Erythroblast (primary cell): ENCODE data around the gene URB2.

Experiments
- DNase-seq, 2 experiments: peaks; one replicate each; lab custom pipeline; 2025; lab: John Stamatoyannopoulos, UW
- GATA1 ChIP-seq: IDR thresholded peaks from 2 replicates; pipeline ENCODE4 v1.6.1; 2011; ENCODE audit warnings: low read depth, mild to moderate bottlenecking, control low read depth, low read length, moderate library complexity
- POLR2A ChIP-seq: IDR thresholded peaks from 2 replicates; pipeline ENCODE4 v1.6.1; 2011; ENCODE audit warnings: mild to moderate bottlenecking, low read length

Gene URB2

DNA sequence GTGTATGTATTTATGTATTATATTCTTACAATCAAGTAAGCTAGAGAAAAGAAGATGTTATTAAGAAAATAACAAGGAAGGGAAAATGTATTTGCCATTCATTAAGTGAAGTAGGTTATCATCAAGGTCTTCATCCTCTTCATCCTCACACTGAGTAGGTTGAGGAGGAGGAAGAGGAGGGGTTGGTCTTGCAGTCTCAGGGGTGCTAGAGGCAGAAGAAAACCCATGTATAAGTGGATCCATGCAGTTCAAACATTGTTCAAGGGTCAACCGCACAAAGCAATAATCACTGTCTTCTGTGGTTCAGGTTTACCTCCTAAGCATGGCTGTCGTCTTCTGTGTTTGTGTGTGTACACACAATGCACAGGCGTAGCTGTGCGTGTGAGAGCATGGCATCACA is 16.9 kb downstream of the URB2 start:
- DNase-seq: no peak
- TF ChIP-seq POLR2A: no peak
- TF ChIP-seq GATA1: no peak

DNA sequence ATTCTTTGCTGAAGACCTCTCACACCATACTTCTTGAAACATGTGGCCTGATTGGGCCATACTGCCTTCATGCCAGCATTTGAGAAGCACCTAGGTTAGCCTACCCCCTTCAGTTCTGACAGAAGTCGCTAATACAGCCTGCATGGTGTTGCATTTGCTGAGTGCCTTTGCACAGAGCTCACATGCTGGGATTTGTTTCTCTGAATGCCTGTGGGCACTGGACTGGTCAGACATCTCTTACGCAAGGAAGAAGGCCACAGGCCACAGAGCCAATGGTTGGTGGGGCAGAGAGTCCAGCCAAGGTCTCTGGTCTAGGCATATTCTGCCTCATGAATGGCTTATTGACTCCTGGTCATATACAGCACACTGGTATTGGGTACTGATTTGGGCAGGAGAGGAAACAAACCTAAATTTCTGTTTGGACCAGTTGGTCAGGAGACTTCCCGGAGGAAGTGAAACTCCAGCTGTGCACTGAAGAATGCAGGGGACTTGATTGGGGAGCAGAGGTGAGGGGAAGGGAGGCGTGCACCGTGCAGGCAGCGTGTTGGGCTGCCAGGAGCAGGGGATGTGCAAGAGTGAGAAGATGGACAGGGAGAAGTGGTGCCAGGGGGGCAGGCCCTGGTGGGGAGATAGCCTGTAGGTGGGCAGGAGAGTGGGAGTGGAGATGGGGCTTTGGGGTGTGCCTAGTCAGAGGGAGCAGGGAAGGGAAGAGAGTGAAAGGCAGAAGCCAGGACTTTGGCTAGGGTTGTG is 18.1 kb downstream of the URB2 start:
- DNase-seq: no peak
- no peak for TF ChIP-seq POLR2A
- TF ChIP-seq GATA1: no peak

DNA sequence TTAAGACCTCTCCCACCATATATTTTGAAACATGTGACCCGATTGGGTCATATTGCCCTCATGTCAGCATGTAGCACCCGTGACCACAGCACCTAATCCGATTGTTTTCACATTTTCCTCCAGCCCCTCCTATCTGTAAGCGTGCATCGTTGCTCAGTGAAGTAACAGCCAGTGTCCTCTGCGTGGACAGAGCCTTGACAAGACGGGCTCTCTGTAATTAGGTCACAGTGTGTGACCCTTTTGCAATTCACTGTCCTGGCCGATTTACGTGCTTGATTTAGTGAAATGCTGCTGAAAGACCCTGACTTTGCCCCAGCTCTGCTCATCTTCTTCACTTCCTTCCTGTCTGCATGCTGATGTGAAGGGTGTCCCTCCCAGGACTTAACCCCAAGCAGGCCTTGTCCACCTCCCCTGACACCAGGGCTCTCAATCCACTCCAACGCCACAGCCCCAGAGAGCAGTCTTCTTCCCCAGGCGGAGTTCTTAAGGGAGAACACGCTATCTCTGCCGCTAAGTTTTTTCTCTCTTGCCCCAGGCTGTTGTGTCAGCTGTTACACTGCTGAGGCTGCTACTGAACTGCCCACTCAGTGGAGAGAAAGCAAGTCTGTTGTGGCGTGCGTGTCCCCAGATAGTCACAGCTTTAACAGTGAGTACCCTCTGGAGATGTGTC is 19.4 kb downstream of the URB2 start:
- TF ChIP-seq POLR2A: no peak
- no peak for DNase-seq

DNA sequence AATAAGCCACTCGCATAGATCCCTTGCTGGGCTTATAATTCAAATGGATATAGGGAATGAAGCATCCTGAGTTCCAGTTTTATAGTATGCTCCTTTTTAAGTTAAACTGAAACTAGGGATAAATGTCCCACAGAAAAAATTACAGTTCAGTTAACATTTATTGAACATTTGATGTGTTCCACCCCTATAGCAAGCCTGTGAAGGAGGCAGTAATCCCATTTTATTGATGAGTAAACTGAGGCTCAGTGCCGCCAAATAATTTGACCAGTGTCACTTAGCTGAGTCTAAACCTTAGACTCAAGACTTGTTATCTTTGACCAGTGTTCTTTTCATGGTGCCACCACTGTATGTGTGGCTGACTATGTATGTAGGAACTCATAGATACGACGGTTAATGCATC is 22.4 kb downstream of the URB2 start:
- no peak for DNase-seq
- TF ChIP-seq GATA1: no peak
- no peak for TF ChIP-seq POLR2A

DNA sequence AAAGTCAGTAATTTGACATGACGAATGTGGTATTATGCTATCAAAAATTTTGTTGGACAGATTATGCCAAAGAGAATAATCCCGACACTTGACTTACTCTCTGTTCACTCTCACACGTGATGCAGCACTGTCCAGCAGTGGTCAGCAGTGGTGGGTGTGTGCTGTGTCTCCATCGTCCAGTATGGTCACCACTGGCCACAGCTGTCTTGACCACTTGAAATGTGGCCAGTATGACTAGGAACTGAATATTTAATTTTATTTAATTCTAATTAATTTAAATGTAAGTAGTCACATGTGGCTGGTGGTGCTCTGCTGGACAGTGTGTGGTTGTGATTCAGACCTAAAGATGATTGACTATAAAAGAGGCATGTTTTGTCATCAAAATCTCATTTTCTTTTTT is 24.0 kb downstream of the URB2 start:
- TF ChIP-seq GATA1 (no peak), POLR2A (no peak)
- no peak for DNase-seq

DNA sequence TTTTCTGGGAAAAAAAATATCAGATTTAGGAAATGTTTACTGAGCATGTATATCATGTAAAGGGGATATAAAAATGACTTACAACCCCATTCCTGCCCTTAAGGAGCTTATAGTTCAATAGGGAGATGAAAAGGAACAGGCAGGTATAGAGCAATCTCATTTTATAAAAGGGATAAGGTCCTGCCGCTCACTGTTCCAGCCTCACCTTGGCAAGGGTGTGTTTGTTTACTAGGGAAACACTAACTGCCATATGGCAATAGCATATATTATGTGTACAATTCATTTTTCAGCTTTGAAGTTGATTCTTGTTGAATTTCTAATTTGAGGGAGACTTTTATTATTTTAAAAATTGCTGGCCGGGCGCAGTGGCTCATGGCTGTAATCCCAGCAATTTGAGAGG is 25.5 kb downstream of the URB2 start:
- TF ChIP-seq GATA1 (no peak), POLR2A (no peak)

DNA sequence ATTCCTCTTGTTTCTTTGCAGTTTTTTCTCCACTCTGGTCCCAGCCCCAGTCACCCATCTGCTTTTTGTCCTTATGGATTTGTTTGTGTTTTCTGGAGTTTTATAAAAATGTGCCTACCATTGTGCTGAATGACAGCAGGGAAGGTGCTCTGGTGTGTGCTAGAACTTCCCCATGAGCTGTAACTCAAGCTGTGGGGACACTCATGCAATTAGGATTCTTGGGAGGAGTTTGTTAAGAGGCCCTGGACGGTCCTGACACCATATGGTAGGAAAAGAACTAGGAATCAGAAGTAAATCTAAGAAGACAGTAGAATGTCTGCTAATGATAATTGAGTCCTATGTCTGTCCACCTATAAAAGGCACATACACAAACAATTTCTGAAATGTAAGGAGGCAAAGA is 27.4 kb downstream of the URB2 start:
- no peak for DNase-seq

More for the DNA sequence above, 25.5 kb downstream of the URB2 start:
- no peak for DNase-seq

DNA sequence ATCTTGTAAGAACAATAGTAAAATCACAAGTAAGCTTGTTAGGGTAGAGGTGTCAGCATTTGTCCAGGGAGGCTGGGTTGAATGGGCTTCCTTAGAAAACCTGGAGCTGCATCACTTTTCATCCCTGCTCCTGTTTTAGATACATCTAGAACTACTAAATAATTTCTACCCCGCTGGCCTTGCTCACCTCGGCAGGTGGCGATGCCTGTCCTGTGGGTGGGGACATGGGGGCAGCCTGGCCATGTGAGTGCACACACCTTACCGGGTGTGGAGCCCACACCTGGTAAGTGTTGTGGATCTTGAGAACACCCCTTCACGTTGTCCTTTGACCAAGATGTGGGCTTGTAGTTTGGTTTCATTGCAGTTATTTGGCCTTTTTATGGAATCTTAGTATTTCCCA is 29.7 kb downstream of the URB2 start:
- DNase-seq: no peak
- TF ChIP-seq POLR2A (no peak), GATA1 (no peak)

More for the DNA sequence above, 27.4 kb downstream of the URB2 start:
- TF ChIP-seq GATA1 (no peak), POLR2A (no peak)

DNA sequence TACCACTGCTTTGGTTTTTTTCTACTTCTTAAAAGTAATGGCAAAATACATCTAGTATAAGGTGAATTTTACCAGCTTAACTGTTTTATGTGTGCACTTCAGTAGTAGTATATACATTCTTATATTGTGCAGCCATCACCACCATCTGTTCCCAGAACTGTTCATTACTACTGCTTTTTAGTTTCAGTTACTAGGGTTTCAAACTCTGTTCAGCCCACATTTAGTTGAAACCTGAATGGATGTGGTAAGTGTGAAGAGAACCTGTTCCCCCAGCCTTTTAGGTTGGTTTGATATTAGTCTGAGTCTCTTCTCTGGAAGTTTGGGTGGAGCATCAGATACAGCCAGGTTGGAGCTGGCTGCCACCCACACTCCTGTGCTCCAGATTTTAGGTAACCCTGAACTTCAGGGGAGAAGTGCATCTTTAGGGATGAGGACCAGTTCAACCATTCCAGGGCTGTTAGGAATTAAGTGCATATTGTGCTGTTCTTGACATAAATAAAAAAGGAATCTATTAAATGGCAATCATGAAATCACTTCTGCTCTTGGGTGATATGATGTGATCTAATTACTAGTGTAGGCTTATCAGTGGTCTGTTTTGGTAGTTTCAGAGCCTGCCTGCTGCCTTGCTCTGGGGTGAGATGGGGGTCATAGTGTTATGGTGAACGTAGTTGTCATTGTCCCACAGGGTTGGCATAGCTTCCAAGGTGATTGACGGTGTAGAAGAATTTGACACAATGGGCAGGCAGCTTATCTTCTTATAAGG is 32.1 kb downstream of the URB2 start:
- no peak for DNase-seq
- TF ChIP-seq POLR2A: no peak
- no peak for TF ChIP-seq GATA1

DNA sequence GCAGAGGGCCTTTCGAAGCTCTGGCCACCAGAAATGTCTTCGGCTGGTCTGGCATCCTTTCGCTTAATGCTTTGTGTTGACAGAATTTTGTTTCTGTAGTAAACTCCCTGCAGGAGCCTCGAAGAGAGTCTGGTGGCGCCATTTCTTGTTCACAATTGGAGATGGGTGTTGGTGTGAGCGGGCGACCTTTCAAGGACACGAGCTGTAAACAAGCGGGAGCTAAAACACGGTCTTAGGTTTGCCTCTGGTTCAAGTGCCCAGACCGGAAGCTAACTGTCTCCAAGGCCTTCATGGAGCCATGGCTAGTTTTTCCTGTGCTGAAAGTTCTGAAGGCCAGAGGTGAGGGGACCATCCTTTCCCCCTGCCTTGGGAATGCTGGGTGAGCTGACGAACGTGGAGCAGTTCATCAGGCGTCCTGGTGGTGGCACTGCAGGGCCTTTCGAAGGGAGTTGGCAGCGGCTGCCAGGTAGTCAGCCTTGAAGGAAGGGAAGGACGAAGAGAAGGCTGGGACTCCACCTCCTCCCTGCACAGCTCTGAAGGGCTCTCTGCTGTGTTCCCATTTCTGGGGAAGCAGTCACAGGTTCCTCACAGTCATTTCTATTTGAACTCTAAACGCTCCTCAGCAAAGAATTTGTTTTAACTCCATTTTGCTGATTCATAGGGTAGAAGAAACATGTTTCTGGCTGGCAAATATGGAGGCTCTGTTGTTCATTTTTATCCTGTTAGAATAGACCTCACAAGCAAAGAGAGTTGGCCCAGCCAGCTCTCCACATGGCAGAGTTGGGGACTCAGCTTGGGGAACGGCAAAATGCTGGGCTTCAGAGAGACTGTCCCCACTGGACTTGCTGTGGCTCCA is 35.2 kb downstream of the URB2 start:
- no peak for TF ChIP-seq GATA1
- TF ChIP-seq POLR2A: no peak
- peak; percentile 67 to 82 for DNase-seq

DNA sequence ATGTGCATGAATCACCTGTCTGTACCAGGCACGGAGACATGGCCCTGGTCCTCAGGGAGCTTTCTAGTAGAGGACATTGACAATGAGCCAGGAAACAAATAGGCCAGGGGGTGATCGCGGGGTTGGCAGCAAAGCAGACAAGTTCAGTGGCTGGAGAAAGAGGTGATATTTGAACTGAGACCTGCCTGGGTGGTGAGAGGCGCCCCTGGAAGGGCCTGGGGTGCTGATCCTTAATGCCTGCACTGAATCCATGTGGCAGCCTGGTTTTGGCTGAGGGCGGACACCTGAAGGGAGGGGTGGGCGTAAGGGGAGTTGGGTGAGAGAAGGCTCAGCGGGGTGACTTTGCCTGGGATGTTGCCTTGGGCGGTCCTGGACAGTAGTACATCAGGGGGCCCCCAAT is 35.9 kb downstream of the URB2 start:
- TF ChIP-seq POLR2A: no peak
- TF ChIP-seq GATA1: no peak

DNA sequence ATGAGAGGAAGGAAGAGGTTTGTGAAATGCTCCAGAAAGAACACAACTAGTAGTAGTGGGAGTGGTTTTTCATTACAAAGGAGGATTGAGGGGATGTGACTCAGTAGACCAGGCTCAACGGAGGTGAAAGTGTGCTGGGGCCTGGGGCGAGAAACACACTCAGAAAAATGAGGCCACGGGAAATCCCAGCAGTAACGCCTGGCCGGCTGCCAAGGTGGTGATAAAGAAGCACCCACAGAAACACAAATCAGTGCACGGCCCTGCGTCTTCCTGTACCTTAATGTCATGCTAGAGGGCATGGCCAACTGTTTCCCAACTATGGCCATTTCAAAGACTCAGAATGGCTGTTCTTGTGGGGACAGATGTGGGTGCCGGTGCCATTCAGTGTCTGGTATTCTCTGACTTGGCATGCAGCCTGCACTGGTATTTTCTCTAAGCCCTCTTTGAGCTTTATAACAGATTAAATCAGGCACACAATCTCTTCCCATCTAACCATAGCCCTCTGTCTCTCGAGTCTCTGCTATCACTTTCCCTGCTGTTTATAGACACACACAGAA is 38.2 kb downstream of the URB2 start:
- peak in 1 of 2 experiments; percentile 13 for DNase-seq

More for the DNA sequence above, 35.9 kb downstream of the URB2 start:
- no peak for DNase-seq

More for the DNA sequence above, 38.2 kb downstream of the URB2 start:
- TF ChIP-seq POLR2A (no peak), GATA1 (no peak)
